Endothelial cell of umbilical vein (primary cell): ENCODE data around the gene TDRD5. TPM values are rescaled to one million over a fixed set of nuclear protein-coding genes. Genes with fewer than 3 reads are reported as not detected.

Experiments used
- BruUV-seq: library from RNA; stranded (reverse); fragments of 400-500 nt; replicated peaks from 2 replicates; lab custom pipeline; 2021; lab: Mats Ljungman, UMichigan
- CTCF ChIA-PET: fragments of 300-600, 350-600 bp; sonication (Branson Sonifier 250); formaldehyde crosslinking; loops from one replicate; lab custom pipeline; 2021; ENCODE audit warnings: antibody characterized with exemption, inconsistent platforms; lab: Charles Lee
- POLR2A ChIA-PET: fragments of 300-600, 350-600 bp; sonication (Branson Sonifier 250); formaldehyde crosslinking; loops from one replicate; lab custom pipeline; 2021; ENCODE audit warnings: antibody characterized with exemption, inconsistent platforms; lab: Charles Lee
- DNase-seq: peaks from one replicate; pipeline ENCODE4 v3.0.0-alpha.2; 2011; ENCODE audit warnings: low read depth, low spot score
- FAIRE-seq: peaks from 2 replicates; lab custom pipeline; 2011; peaks lifted over from hg19 to GRCh38; lab: Jason Lieb, UNC
- H2AFZ ChIP-seq: 2 replicates; pipeline ENCODE4 v1.6.0; 2012; ENCODE audit warnings: low read depth, low read length, control low read depth, inconsistent platforms
- H3K27ac ChIP-seq: 2 replicates; pipeline ENCODE4 v1.5.1; 2011; ENCODE audit warnings: low read depth, mild to moderate bottlenecking, control low read depth, low read length, moderate library complexity; ENCODE audit not compliant: insufficient read depth
- H3K27me3 ChIP-seq, 2 experiments: 2 replicates each; pipeline versions ENCODE4 v1.6.0 to v1.6.1; 2011; ENCODE audit warnings: low read length in 2 of 2, mixed read lengths in 1 of 2; ENCODE audit not compliant: control insufficient read depth in 2 of 2, insufficient read depth in 2 of 2
- H3K36me3 ChIP-seq, 2 experiments: 2 replicates in 1 of 2; 3 replicates in 1 of 2; pipeline ENCODE4 v1.5.1; 2011; ENCODE audit warnings: low read length in 2 of 2, mild to moderate bottlenecking in 1 of 2, moderate library complexity in 1 of 2; ENCODE audit not compliant: control insufficient read depth in 2 of 2, insufficient read depth in 2 of 2; ENCODE audit errors: extremely low read depth in 1 of 2
- H3K4me1 ChIP-seq: 3 replicates; pipeline ENCODE4 v1.5.1; 2011; ENCODE audit warnings: mild to moderate bottlenecking, low read length; ENCODE audit not compliant: control insufficient read depth, insufficient read depth; ENCODE audit errors: extremely low read depth
- H3K4me2 ChIP-seq: 2 replicates; pipeline ENCODE4 v1.6.1; 2011; ENCODE audit warnings: low read length, control low read depth, mixed read lengths; ENCODE audit not compliant: insufficient read depth
- H3K4me3 ChIP-seq, 3 experiments: fragments of 200-600 bp in 1 of 3; sonication (generic), shearing (Covaris generic) in 1 of 3; replicated peaks in 1 of 3; 2 replicates each; pipeline ENCODE4 v1.5.1; 2011 to 2016; ENCODE audit warnings: control low read depth in 3 of 3, low read length in 3 of 3, mild to moderate bottlenecking in 2 of 3, inconsistent platforms in 1 of 3, low read depth in 1 of 3, moderate library complexity in 1 of 3; ENCODE audit not compliant: insufficient read depth in 1 of 3
- H3K79me2 ChIP-seq: 2 replicates; pipeline ENCODE4 v1.6.0; 2012; ENCODE audit warnings: low read length, inconsistent platforms; ENCODE audit not compliant: control insufficient read depth, insufficient read depth
- H3K9ac ChIP-seq: replicated peaks from 2 replicates; pipeline ENCODE3; 2011; ENCODE audit warnings: low read length, control low read depth; ENCODE audit not compliant: insufficient read depth; ENCODE audit errors: extremely low read depth
- H3K9me1 ChIP-seq: replicated peaks from 3 replicates; pipeline ENCODE4 v1.6.0; 2011; ENCODE audit warnings: mild to moderate bottlenecking, low read length; ENCODE audit not compliant: control insufficient read depth, insufficient read depth; ENCODE audit errors: extremely low read depth
- H3K9me3 ChIP-seq: replicated peaks from 2 replicates; pipeline ENCODE4 v1.5.1; 2012; ENCODE audit warnings: low read length, inconsistent platforms; ENCODE audit not compliant: control insufficient read depth, insufficient read depth
- H4K20me1 ChIP-seq: replicated peaks from 2 replicates; pipeline ENCODE3; 2011; ENCODE audit warnings: mild to moderate bottlenecking, low read length; ENCODE audit not compliant: control insufficient read depth, insufficient read depth; ENCODE audit errors: extremely low read depth
- CTCF ChIP-seq, 2 donors: IDR thresholded peaks; 1 replicate in 1 of 2; 2 replicates in 1 of 2; pipeline ENCODE4 v1.5.1; 2011; ENCODE audit warnings: low read length in 2 of 2, mild to moderate bottlenecking in 2 of 2, moderate library complexity in 2 of 2, control low read depth in 1 of 2, inconsistent platforms in 1 of 2, low read depth in 1 of 2; ENCODE audit not compliant: insufficient read depth in 1 of 2; ENCODE audit errors: extremely low read depth in 1 of 2
- EZH2 ChIP-seq: IDR thresholded peaks from 2 replicates; pipeline ENCODE4 v1.6.1; 2012; ENCODE audit warnings: borderline replicate concordance, low read depth, mild to moderate bottlenecking, moderate library complexity, low read length, inconsistent platforms; ENCODE audit not compliant: severe bottlenecking
- FOS ChIP-seq: IDR thresholded peaks from 2 replicates; pipeline ENCODE4 v1.6.1; 2011; ENCODE audit warnings: mild to moderate bottlenecking, low read length, moderate library complexity, borderline replicate concordance; ENCODE audit not compliant: insufficient read depth
- GATA2 ChIP-seq: IDR thresholded peaks from 2 replicates; pipeline ENCODE4 v1.7.0; 2011; ENCODE audit warnings: low read depth, mild to moderate bottlenecking, moderate library complexity, mixed read lengths, low read length; ENCODE audit not compliant: insufficient read length, insufficient read depth
- JUN ChIP-seq: IDR thresholded peaks from 2 replicates; pipeline ENCODE4 v1.6.1; 2011; ENCODE audit warnings: borderline replicate concordance, low read depth; ENCODE audit not compliant: insufficient read length, insufficient read depth
- MAX ChIP-seq: IDR thresholded peaks from 2 replicates; pipeline ENCODE4 v1.6.1; 2011; ENCODE audit not compliant: insufficient read depth, insufficient read length
- MYC ChIP-seq: IDR thresholded peaks from one replicate; pipeline ENCODE4 v1.6.1; 2011; ENCODE audit warnings: mild to moderate bottlenecking, low read depth, low read length
- dilution Hi-C: fragments of 300-500 bp; cut with MboI; formaldehyde crosslinking; loops from one replicate; pipeline ENCODE4 v1.15.0; 2019; ENCODE audit warnings: low sequenced_read_pairs; ENCODE audit not compliant: extremely low pct_ligation_motif_present
- intact Hi-C: fragments of 100-400 bp; cut with micrococcal nuclease; formaldehyde crosslinking; loops from one replicate; pipeline ENCODE4 v1.10.0; 2022
- polyA plus RNA-seq, 4 experiments: library from polyadenylated mRNA; depleted of rRNA in 3 of 4; stranded (reverse) in 3 of 4; unstranded in 1 of 4; fragments of >200 nt; gene quantifications; 2 replicates each; pipeline versions ENCODE4 v1.2.1 to v1.2.3, GENCODE V29; 2011 to 2012; ENCODE audit warnings: missing spikeins in 1 of 4
- total RNA-seq: library from RNA; stranded (reverse); gene quantifications from 2 replicates; pipeline ENCODE4 v1.2.3, GENCODE V29; 2021

TDRD5 gene
- total and polyA plus RNA-seq, 2 donors (not counting 3 experiments of a cell fraction or from before 2014, with no cell fraction given), result not detected

GRCh38 chr1:179719272-179719671, 127.6 kb downstream of the TDRD5 start:
- DNase-seq (no peak), FAIRE-seq (no peak)
- Histone ChIP-seq H3K4me3 (no peak overlapping the region), H3K27ac (no peak overlapping the region), H3K79me2 (no peaks in the 10 kb centered on the region), H4K20me1 (no peaks in the 10 kb centered on the region), H3K36me3 (no peaks in the 10 kb centered on the region), H3K4me2 (no peak overlapping the region), H2AFZ (no peak overlapping the region), H3K9me1 (no peaks in the 10 kb centered on the region), H3K9me3 (no peaks in the 10 kb centered on the region), H3K9ac (no peak overlapping the region), H3K4me1 (no peaks in the 10 kb centered on the region), H3K27me3 (peaks cover 4 to 8% of the 10 kb centered on the region in 2 experiments)
- intact Hi-C loops, result no loop called here
- ChIA-PET CTCF (interaction anchor here (1.2 to 2.4 kb wide), 4 partner anchors 13 to 96 kb away, joined by 3 to 9 read pairs (median 6); no protein-coding TSS in a partner anchor), POLR2A (no interaction called here)
- TF ChIP-seq JUN (no peak), MYC (no peak), FOS (no peak), GATA2 (no peak), MAX (no peak), EZH2 (no peak), CTCF (IDR thresholded peaks at IDR 0.05; ENCODE audit: extremely low read depth in 1 of 2, insufficient read depth in 1 of 2, low read depth in 1 of 2, low read length in 2 of 2) (no peak)
- BruUV-seq, result no TSS peak
- dilution Hi-C loops, result no loop called here
